Measurements from ENCODE around the gene LAMC3.

Gene LAMC3

DNA sequence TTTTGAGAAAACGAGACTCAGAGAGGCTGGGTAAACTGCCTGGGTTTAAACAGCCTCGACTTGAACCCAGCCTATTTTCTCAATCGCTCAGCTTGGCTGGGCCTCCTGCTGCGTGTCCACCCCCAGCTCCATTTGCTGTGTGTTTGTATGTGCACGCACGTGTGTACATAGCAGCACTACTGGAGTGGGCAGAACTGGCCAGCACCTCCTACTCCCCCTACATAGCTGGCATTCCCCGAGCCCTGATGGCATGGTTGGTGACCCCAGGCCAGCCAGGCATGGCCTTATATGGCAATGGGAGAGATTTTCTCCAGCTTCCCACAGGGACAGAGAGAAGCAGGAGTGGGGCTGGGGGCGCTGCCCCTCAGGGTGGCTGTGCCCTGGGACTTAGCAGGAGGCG is 91.5 kb downstream of the LAMC3 start:
- ChIA-PET POLR2A (no interaction called here), CTCF (interaction anchor here (0.9 kb wide), 1 partner anchor 42 kb away, joined by 4 read pairs; no protein-coding TSS in a partner anchor)
- H3K4me3 ChIP-seq (ENCODE audit: low read depth, low read length), result no peak overlapping the region
- TF ChIP-seq, protein P1, sequence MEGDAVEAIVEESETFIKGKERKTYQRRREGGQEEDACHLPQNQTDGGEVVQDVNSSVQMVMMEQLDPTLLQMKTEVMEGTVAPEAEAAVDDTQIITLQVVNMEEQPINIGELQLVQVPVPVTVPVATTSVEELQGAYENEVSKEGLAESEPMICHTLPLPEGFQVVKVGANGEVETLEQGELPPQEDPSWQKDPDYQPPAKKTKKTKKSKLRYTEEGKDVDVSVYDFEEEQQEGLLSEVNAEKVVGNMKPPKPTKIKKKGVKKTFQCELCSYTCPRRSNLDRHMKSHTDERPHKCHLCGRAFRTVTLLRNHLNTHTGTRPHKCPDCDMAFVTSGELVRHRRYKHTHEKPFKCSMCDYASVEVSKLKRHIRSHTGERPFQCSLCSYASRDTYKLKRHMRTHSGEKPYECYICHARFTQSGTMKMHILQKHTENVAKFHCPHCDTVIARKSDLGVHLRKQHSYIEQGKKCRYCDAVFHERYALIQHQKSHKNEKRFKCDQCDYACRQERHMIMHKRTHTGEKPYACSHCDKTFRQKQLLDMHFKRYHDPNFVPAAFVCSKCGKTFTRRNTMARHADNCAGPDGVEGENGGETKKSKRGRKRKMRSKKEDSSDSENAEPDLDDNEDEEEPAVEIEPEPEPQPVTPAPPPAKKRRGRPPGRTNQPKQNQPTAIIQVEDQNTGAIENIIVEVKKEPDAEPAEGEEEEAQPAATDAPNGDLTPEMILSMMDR (IDR thresholded peaks at IDR 0.05; ENCODE audit: insufficient read depth, low read length, missing control alignments), result no peak
- DNase-seq (ENCODE audit: low read depth, low spot score), result no peak

DNA sequence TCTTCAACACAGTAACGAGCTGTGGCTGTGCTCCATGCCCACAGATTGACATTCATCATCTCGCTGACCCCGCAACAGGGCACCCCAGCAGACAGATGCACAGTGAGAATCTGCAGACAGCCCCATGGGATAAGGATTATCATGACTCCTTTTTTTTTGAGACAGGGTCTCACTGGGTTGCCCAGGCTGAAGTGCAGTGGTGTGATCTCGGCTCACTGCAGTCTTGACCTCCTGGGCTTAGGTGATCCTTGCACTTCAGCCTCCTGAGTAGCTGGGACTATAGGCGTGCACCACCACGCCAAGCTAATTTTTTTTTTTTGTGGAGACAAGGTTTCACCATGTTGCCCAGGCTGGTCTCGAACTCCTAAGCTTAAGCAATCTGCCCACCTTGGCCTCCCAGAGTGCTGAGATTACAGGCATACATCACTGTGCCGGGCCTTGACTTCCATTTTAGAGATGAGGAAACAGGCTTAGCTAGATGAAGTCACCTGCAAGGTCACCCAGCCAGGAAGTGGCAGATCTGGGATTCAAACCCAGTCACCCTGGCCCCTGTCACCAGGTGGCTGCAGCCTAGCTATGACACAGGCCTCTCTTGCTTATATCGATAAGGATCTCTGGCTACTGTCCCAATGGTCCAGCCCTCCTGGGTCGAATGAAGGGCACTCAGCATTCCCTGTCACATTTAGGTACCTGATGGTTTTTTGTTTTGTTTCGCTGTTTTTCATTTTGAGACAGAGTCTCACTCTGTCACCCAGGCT is 92.4 kb downstream of the LAMC3 start:
- ChIA-PET CTCF (no interaction called here), POLR2A (no interaction called here)
- DNase-seq (ENCODE audit: low read depth, low spot score), result no peak

DNA sequence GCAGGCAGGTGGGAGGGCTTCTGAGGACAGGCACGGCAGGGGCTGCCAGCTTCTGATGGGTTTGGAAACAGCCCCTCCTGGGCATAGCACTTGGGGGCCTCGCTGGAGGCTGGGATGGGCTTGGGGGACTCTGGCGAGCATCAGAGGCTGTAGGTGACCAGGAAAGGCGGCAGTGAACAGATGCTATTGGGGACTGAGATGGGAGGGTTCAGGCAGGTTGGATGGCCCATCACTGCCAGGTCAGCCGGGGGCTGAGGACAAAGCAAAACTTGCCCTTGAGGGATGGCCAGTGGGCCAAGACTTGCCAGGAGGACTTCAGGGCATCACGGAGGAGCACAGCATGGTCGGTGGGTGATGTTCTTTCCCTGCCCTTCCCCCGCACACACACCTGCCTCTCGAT is 94.0 kb downstream of the LAMC3 start:
- ChIA-PET CTCF (interaction anchor here (0.6 kb wide), 1 partner anchor 705 kb away, joined by 3 read pairs; no protein-coding TSS in a partner anchor), POLR2A (no interaction called here)
- H3K4me3 ChIP-seq (ENCODE audit: low read depth, low read length), result no peak overlapping the region
- DNase-seq (ENCODE audit: low read depth, low spot score), result no peak
- TF ChIP-seq, protein P1 (IDR thresholded peaks at IDR 0.05; ENCODE audit: insufficient read depth, low read length, missing control alignments), result no peak

More for the DNA sequence above, 92.4 kb downstream of the LAMC3 start:
- H3K4me3 ChIP-seq (ENCODE audit: low read depth, low read length), result no peak overlapping the region
- TF ChIP-seq, protein P1 (IDR thresholded peaks at IDR 0.05; ENCODE audit: insufficient read depth, low read length, missing control alignments), result no peak

DNA sequence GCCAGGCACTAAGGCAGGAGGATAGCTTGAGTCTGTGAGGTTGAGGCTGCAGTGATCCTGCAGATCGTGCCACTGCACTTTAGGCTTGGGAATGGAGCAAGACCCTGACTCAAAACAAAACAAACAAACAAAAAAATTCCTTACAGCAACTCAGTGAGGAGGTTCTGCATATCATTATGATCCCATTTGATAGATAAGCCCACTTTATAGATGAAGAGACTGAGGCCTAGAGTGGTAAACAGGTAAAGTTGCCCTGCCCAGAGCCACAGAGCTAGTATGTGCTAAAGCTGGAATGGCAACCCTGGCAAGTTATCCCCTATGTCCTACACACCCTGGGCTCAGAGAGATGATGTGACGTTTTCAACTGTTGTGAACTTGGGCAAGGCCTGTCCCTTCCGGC is 94.6 kb downstream of the LAMC3 start:
- TF ChIP-seq, protein P1 (IDR thresholded peaks at IDR 0.05; ENCODE audit: insufficient read depth, low read length, missing control alignments), result no peak
- H3K4me3 ChIP-seq (ENCODE audit: low read depth, low read length), result no peak overlapping the region
- ChIA-PET POLR2A (no interaction called here), CTCF (no interaction called here)
- no peak for DNase-seq (ENCODE audit: low read depth, low spot score)

DNA sequence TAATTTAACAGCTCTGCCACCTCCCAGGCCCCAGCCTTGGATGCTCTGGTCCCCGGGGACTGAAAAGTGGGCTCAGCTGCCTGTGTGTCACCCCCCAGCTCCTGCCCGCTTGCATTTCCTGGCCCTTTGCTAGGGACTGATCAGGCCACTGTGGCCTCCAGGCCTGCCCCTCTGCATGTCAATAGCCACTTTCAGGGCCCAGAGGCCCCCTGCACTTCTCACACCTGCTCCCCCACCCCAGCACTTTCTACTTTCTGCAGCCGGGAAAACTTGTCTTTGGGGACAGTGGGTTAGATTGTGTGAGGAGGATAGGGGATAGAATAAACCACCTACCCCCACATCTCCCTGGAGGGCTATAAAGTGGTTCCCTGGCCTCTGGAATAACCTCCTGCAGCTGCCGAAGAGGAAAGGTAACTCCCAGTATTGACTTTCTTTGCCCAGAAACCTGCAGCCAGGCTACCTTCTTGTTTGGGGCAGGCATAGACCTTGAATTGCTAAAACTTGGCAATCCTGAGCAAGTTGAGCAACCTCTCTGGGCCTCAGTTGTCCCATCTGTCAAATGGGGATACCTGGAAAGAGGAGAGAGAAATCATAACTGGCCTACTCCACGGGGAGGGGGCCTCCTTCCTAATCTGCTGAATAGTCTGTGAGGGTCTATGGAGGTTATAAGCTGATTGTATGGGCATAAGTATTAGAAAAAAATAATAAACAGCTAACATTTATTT is 95.2 kb downstream of the LAMC3 start:
- TF ChIP-seq, protein P1 (IDR thresholded peaks at IDR 0.05; ENCODE audit: insufficient read depth, low read length, missing control alignments), result no peak
- no peak overlapping the region for H3K4me3 ChIP-seq (ENCODE audit: low read depth, low read length)
- ChIA-PET POLR2A (no interaction called here), CTCF (interaction anchor here (1.0 kb wide), 1 partner anchor 25 kb away, joined by 3 read pairs; no protein-coding TSS in a partner anchor)
- no peak for DNase-seq (ENCODE audit: low read depth, low spot score)

DNA sequence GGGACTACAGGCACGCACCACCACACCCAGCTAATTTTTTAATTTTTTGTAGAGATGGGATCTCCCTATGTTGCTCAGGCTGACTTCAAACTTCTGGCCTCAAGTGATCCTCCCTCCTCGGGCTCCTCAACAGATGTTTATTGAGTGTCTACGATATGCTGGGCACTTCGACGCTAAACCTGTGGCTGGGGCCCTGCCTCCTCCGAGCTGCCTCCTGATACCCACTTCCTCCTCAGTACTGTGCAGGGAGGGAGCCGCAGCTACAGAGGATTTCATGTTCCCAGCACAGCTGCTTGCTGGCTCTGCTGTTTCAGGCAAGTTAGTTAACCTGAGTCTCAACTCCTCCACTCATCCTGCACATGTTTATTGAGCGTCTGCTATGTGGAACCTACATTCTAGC is 97.0 kb downstream of the LAMC3 start:
- CTCF ChIA-PET, result interaction anchor here (1.2 kb wide), 1 partner anchor 17 kb away, joined by 3 read pairs; no protein-coding TSS in a partner anchor
- H3K4me3 ChIP-seq (ENCODE audit: low read depth, low read length), result no peak overlapping the region
- DNase-seq (ENCODE audit: low read depth, low spot score), result no peak
- TF ChIP-seq, protein P1 (IDR thresholded peaks at IDR 0.05; ENCODE audit: insufficient read depth, low read length, missing control alignments), result no peak
- POLR2A ChIA-PET, result no interaction called here
